GM12878 (cell line): Measurements from ENCODE around the gene ORC4. TPM values are rescaled to one million over a fixed set of nuclear protein-coding genes. Genes with fewer than 3 reads are reported as not detected.

Experiments used
- ATAC-seq: fragments of 200-7000 bp; cut with Tn5 transposase; 3 replicates; pipeline ENCODE4 v1.9.1; 2020; ENCODE audit warnings: mild to moderate bottlenecking, moderate library complexity
- BruUV-seq: library from RNA; stranded (reverse); fragments of 400-500 nt; replicated peaks from 2 replicates; lab custom pipeline; 2021; lab: Mats Ljungman, UMichigan
- CTCF ChIA-PET: fragments of 300-600 bp; sonication (Branson Sonifier 250); formaldehyde crosslinking; extraction: SDS; loops from one replicate; lab custom pipeline; 2021; ENCODE audit warnings: inconsistent platforms; lab: Yijun Ruan, JAX
- POLR2A ChIA-PET: fragments of 350-600 bp; formaldehyde crosslinking; extraction: SDS; loops from one replicate; lab custom pipeline; 2021; ENCODE audit warnings: inconsistent platforms; lab: Charles Lee
- RAD21 ChIA-PET: fragments of 300-600 bp; sonication (Branson Sonifier 250); formaldehyde crosslinking; loops from one replicate; lab custom pipeline; 2023; ENCODE audit warnings: antibody characterized with exemption; ENCODE audit not compliant: unreplicated experiment; lab: Charles Lee
- SMC1A ChIA-PET: fragments of 300-600 bp; sonication (Branson Sonifier 250); formaldehyde crosslinking; loops from one replicate; lab custom pipeline; 2023; ENCODE audit not compliant: unreplicated experiment, uncharacterized antibody; lab: Charles Lee
- DNase-seq: peaks from one replicate; pipeline ENCODE4 v3.0.0-alpha.2; 2011; ENCODE audit warnings: low read depth, low spot score
- FAIRE-seq: peaks from 3 replicates; lab custom pipeline; 2011; peaks lifted over from hg19 to GRCh38; lab: Jason Lieb, UNC
- H2AFZ ChIP-seq: 2 replicates; pipeline ENCODE4 v1.6.0; 2011; ENCODE audit warnings: low read depth, low read length, control low read depth; ENCODE audit not compliant: control insufficient read depth
- H3K27ac ChIP-seq: 2 replicates; pipeline ENCODE4 v1.5.1; 2011; ENCODE audit warnings: control low read depth; ENCODE audit not compliant: control insufficient read depth, insufficient read depth
- H3K27me3 ChIP-seq, 2 experiments: replicated peaks in 1 of 2; 2 replicates each; pipeline versions ENCODE4 v1.6.0 to v1.6.1; 2011; ENCODE audit warnings: low read length in 1 of 2; ENCODE audit not compliant: control insufficient read depth in 2 of 2, insufficient read depth in 2 of 2
- H3K36me3 ChIP-seq, 2 experiments: 2 replicates each; pipeline ENCODE4 v1.5.1; 2011; ENCODE audit warnings: low read length in 1 of 2; ENCODE audit not compliant: control insufficient read depth in 2 of 2, insufficient read depth in 2 of 2
- H3K4me1 ChIP-seq: 2 replicates; pipeline ENCODE4 v1.6.1; 2011; ENCODE audit warnings: mild to moderate bottlenecking, low read length, moderate library complexity, mixed read lengths; ENCODE audit not compliant: control insufficient read depth, insufficient read depth
- H3K4me2 ChIP-seq: 2 replicates; pipeline ENCODE4 v1.6.0; 2011; ENCODE audit warnings: control low read depth; ENCODE audit not compliant: control insufficient read depth, insufficient read depth
- H3K4me3 ChIP-seq: fragments of 200-600 bp; sonication (generic); 2 replicates; pipeline ENCODE4 v1.5.1; 2016
- H3K79me2 ChIP-seq: 2 replicates; pipeline ENCODE4 v1.6.0; 2011; ENCODE audit warnings: low read length; ENCODE audit not compliant: control insufficient read depth, insufficient read depth
- H3K9ac ChIP-seq: 2 replicates; pipeline ENCODE4 v1.8.0; 2011; ENCODE audit warnings: low read length, control low read depth, mixed read lengths; ENCODE audit not compliant: control insufficient read depth, insufficient read depth
- H3K9me3 ChIP-seq: replicated peaks from 3 replicates; pipeline ENCODE4 v1.5.1; 2011; ENCODE audit warnings: mild to moderate bottlenecking, low read length; ENCODE audit not compliant: control insufficient read depth, insufficient read depth
- H4K20me1 ChIP-seq: 2 replicates; pipeline ENCODE4 v1.6.0; 2011; ENCODE audit not compliant: control insufficient read depth, insufficient read depth
- FOXM1 ChIP-seq: IDR thresholded peaks from 2 replicates; pipeline ENCODE4 v1.6.1; 2012; ENCODE audit warnings: low read depth, mild to moderate bottlenecking, inconsistent platforms, low read length, moderate library complexity
- PAX5 ChIP-seq: IDR thresholded peaks from 2 replicates; pipeline ENCODE4 v1.6.1; 2011; ENCODE audit warnings: low read depth, low read length, borderline replicate concordance
- in situ Hi-C: fragments of 300-500 bp; cut with MboI; formaldehyde crosslinking; loops from 9 replicates; pipeline ENCODE4 v1.14.3; 2018; ENCODE audit warnings: mixed read lengths
- intact Hi-C: fragments of 100-400 bp; cut with micrococcal nuclease; formaldehyde crosslinking; loops from one replicate; pipeline ENCODE4 v1.14.2; 2022; ENCODE audit not compliant: unreplicated experiment
- polyA plus RNA-seq, 11 experiments: library from polyadenylated mRNA; depleted of rRNA in 4 of 11; unstranded in 6 of 11; stranded (reverse) in 5 of 11; fragments of >200 nt; fragmentation: Nextera tagmentation in 4 of 11; fragmentation: Illumina TruSeq in 1 of 11; extraction: Ambion mirVana in 4 of 11; extraction: Trizol in 1 of 11; gene quantifications; 1 replicate in 1 of 11; 2 replicates in 10 of 11; pipeline versions ENCODE4 v1.2.1 to v1.2.3, GENCODE V29; 2011 to 2016; ENCODE audit warnings: inconsistent platforms in 2 of 11, missing spikeins in 2 of 11, low read depth in 1 of 11
- total RNA-seq, 4 experiments: library from RNA; depleted of rRNA in 3 of 4; stranded (reverse); fragments of >200 nt in 3 of 4; fragmentation: Illumina TruSeq in 1 of 4; extraction: Trizol in 1 of 4; gene quantifications; 2 replicates each; pipeline versions ENCODE4 v1.2.1 to v1.2.3, GENCODE V29; 2013 to 2021
- TF ChIP-seq, protein P1 (sequence below): IDR thresholded peaks from 2 replicates; pipeline ENCODE4 v1.6.1; 2012; ENCODE audit warnings: mild to moderate bottlenecking, low read depth, low read length
- TF ChIP-seq, protein P2 (sequence below): fragments of 450-650 bp; IDR thresholded peaks from 2 replicates; pipeline ENCODE4 v1.6.1; 2018; ENCODE audit warnings: borderline replicate concordance, mild to moderate bottlenecking; ENCODE audit not compliant: partially characterized antibody

The ORC4 gene
- total and polyA plus RNA-seq, 10 of the 15 experiments (the other 5 are each of a cell fraction or from before 2014, with no cell fraction given), result 25.7 to 71.3 (median 52.1) TPM

DNA sequence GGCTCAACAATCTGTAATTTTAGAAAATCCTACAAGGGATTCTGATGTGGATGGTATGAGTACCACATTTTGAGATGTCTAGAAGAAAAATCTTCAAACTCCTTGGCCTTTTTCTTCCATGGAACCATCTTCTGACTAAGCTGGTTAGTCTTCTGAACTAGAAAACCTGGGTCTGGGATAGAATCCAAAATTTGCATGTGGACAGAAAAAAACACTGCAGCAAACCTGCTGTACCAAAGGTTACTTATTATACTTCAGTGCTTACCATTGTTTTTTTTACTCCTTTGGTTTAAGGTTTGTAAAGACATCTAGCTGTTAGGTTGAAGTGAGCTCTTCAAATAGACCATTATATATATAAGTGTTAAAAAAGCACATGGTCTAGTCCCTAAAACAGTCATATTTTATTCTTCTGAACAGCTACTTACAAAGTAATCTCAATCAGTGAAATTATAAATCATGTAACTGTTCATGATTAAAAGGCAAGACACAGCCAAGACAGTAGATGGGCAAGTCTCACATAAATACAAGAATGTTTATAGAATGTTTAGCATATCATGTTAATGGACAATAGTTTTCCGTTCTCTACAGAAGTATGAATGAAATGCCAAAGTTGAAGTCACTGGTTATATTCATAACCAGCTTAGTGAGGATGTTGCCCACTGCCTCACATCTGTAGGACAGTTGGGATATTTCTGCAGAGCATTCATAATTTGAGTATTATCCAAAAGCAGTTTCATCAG lies 85.5 kb downstream of the ORC4 start (continued):
- TF ChIP-seq, protein P1, sequence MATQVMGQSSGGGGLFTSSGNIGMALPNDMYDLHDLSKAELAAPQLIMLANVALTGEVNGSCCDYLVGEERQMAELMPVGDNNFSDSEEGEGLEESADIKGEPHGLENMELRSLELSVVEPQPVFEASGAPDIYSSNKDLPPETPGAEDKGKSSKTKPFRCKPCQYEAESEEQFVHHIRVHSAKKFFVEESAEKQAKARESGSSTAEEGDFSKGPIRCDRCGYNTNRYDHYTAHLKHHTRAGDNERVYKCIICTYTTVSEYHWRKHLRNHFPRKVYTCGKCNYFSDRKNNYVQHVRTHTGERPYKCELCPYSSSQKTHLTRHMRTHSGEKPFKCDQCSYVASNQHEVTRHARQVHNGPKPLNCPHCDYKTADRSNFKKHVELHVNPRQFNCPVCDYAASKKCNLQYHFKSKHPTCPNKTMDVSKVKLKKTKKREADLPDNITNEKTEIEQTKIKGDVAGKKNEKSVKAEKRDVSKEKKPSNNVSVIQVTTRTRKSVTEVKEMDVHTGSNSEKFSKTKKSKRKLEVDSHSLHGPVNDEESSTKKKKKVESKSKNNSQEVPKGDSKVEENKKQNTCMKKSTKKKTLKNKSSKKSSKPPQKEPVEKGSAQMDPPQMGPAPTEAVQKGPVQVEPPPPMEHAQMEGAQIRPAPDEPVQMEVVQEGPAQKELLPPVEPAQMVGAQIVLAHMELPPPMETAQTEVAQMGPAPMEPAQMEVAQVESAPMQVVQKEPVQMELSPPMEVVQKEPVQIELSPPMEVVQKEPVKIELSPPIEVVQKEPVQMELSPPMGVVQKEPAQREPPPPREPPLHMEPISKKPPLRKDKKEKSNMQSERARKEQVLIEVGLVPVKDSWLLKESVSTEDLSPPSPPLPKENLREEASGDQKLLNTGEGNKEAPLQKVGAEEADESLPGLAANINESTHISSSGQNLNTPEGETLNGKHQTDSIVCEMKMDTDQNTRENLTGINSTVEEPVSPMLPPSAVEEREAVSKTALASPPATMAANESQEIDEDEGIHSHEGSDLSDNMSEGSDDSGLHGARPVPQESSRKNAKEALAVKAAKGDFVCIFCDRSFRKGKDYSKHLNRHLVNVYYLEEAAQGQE, result no peak
- TF ChIP-seq, protein P2, sequence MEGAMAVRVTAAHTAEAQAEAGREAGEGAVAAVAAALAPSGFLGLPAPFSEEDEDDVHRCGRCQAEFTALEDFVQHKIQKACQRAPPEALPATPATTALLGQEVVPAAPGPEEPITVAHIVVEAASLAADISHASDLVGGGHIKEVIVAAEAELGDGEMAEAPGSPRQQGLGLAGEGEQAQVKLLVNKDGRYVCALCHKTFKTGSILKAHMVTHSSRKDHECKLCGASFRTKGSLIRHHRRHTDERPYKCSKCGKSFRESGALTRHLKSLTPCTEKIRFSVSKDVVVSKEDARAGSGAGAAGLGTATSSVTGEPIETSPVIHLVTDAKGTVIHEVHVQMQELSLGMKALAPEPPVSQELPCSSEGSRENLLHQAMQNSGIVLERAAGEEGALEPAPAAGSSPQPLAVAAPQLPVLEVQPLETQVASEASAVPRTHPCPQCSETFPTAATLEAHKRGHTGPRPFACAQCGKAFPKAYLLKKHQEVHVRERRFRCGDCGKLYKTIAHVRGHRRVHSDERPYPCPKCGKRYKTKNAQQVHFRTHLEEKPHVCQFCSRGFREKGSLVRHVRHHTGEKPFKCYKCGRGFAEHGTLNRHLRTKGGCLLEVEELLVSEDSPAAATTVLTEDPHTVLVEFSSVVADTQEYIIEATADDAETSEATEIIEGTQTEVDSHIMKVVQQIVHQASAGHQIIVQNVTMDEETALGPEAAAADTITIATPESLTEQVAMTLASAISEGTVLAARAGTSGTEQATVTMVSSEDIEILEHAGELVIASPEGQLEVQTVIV, result no peak

DNA sequence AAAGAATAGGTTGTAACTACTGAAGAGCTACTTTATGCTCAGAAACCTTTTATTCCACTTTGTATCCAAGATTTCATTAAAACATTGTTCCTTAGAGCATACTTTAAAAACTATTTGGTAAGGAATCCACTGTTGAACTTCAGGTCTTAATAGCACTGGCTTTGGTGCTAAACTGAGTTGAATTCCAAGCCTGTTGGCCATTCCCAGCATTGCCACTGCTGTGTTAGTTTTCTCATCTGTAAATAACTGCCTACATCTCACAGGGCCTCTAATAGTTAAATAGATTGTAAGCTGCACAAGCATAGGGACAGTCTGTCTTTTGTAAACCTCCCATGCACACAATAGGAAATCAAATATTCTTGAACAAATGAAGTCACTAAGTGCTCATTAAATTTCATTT lies 86.6 kb downstream of the ORC4 start:
- no TSS peak for BruUV-seq
- SMC1A ChIA-PET, result interaction anchor here (1.0 to 4.9 kb wide), 3 partner anchors 56 to 575 kb away, joined by 3 to 48 read pairs (median 4); no protein-coding TSS in a partner anchor
- Histone ChIP-seq H2AFZ (no peak overlapping the region), H3K79me2 (no peaks in the 10 kb centered on the region), H3K36me3 (peaks cover 0 to 2% of the 10 kb centered on the region in 2 experiments; a peak in 1 of 4 replicates), H3K9me3 (no peaks in the 10 kb centered on the region), H3K4me2 (no peak overlapping the region), H3K4me1 (no peaks in the 10 kb centered on the region), H3K9ac (no peak overlapping the region), H3K4me3 (no peak overlapping the region), H3K27me3 (no peaks in the 10 kb centered on the region), H3K27ac (no peak overlapping the region), H4K20me1 (no peaks in the 10 kb centered on the region)
- in situ Hi-C loops, result no loop called here
- no peak for DNase-seq
- CTCF ChIA-PET, result interaction anchor here (0.7 to 1.6 kb wide), 2 partner anchors 9 to 575 kb away, joined by 4 to 9 read pairs; no protein-coding TSS in a partner anchor
- no peak for ATAC-seq
- TF ChIP-seq FOXM1 (no peak), PAX5 (no peak)
- RAD21 ChIA-PET, result interaction anchor here (2.4 kb wide), 1 partner anchor 575 kb away, joined by 8 read pairs; no protein-coding TSS in a partner anchor
- POLR2A ChIA-PET, result no interaction called here
- intact Hi-C loops, result loop anchor here (10.0 kb wide), 1 partner anchor 711 kb away; the partner anchor contains the start of gene EPC2
- FAIRE-seq, result no peak
